Heart left ventricle (tissue), 13 donors: Measurements from ENCODE around the gene NBR1.

Source experiments
- CTCF ChIP-seq, 12 donors: fragments of 200-600 bp; sonication (generic) in 4 of 12; IDR thresholded peaks; one replicate each; pipeline versions ENCODE4 v1.5.0 to v1.8.0; 2018 to 2022; ENCODE audit warnings: antibody characterized with exemption in 12 of 12, mild to moderate bottlenecking in 5 of 12
- POLR2A ChIP-seq, 2 donors: fragments of 450-650 bp; IDR thresholded peaks; one replicate each; pipeline ENCODE4 v1.6.1; 2017; ENCODE audit warnings: antibody characterized with exemption in 2 of 2, mild to moderate bottlenecking in 2 of 2, moderate library complexity in 2 of 2
- donor health status: ischemic (EF 13 %, LVEDD 7.1; RV severe dilation, severe dysfunction).
- donor health status: DM: no; HTN: yes; CAD: no.
- donor health status: DM: no; HTN: no; CAD: no.
- donor health status: ischemic (EF 25% LVEDD 6.9; RV normal size, moderate dysfunction).
- donor health status: ischemic (EF 25% LVEDD 5.7; RV mildly dilated, moderate dysfunction).
- donor health status: ischemic (EF 35%, LVEDD 5.7; RV mildly dilated, moderate dysfunction).
- donor health status: nonischemic (EF 11% LVEDD 7.7; RV severe dilation, severe dysfunction).
- donor health status: DM: yes; HTN: yes; CAD: no.
- donor health status: PGD.
- donor health status: ischemic (EF 29% LVEDD 5.4; RV normal size, mild dysfunction).
- donor health status: nonischemic (EF 23%, LVEDD 6.1; RV moderate dilation, normal function).

GRCh38 chr17:43216369-43216761 lies 45.4 kb downstream of the NBR1 start:
- TF ChIP-seq CTCF (IDR thresholded peaks at IDR 0.05) (no peak), POLR2A (IDR thresholded peaks at IDR 0.05) (no peak)
